ENCODE data around the gene ZNF548.

DNA sequence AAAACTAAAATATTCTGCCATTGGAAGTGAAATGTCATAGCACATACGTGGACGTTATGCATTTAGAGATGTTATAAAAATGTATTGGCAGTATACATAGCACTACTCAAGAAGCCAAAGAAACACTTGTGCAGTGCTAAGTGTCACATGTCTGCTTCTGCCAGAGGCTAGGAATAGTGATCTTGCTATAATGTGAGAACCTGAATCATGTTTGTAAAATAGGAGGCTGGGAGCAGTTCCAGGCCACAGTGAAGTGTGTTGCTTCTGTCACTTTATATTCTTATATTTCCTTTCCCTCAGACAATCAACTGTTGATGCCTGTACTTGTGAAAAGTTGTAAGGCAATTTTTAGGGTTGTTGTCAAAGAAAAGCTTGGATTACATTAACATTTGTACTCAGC is 22.9 kb upstream of the ZNF548 start:
- TF ChIP-seq, protein P1, sequence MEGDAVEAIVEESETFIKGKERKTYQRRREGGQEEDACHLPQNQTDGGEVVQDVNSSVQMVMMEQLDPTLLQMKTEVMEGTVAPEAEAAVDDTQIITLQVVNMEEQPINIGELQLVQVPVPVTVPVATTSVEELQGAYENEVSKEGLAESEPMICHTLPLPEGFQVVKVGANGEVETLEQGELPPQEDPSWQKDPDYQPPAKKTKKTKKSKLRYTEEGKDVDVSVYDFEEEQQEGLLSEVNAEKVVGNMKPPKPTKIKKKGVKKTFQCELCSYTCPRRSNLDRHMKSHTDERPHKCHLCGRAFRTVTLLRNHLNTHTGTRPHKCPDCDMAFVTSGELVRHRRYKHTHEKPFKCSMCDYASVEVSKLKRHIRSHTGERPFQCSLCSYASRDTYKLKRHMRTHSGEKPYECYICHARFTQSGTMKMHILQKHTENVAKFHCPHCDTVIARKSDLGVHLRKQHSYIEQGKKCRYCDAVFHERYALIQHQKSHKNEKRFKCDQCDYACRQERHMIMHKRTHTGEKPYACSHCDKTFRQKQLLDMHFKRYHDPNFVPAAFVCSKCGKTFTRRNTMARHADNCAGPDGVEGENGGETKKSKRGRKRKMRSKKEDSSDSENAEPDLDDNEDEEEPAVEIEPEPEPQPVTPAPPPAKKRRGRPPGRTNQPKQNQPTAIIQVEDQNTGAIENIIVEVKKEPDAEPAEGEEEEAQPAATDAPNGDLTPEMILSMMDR (IDR thresholded peaks at IDR 0.05 in 8 of 11, conservative IDR thresholded peaks at IDR 0.05 in 3 of 11), result no peak
- no peak for TF ChIP-seq POLR2AphosphoS5 (IDR thresholded peaks at IDR 0.05)

Data from spleen (tissue), 7 donors.